SK-N-SH (cell line): Measurements from ENCODE around the gene NIN.

Source experiments
- CHD2 ChIP-seq: fragments of 150-350 bp; IDR thresholded peaks from 2 replicates; pipeline ENCODE4 v1.6.1; 2018; ENCODE audit warnings: low read length; ENCODE audit not compliant: partially characterized antibody
- EP300 ChIP-seq, 2 experiments: IDR thresholded peaks; 2 replicates each; pipeline versions ENCODE4 v1.4.0 to v1.6.1; 2012; ENCODE audit warnings: borderline replicate concordance in 1 of 2, low read depth in 1 of 2, low read length in 1 of 2
- FOXM1 ChIP-seq: IDR thresholded peaks from 2 replicates; pipeline ENCODE4 v1.4.0; 2012; ENCODE audit warnings: low read depth, mild to moderate bottlenecking
- GABPA ChIP-seq: IDR thresholded peaks from 2 replicates; pipeline ENCODE4 v1.4.0; 2012; ENCODE audit warnings: low read depth, mild to moderate bottlenecking
- MXI1 ChIP-seq: IDR thresholded peaks from 2 replicates; pipeline ENCODE4 v1.6.1; 2012; ENCODE audit warnings: mild to moderate bottlenecking, low read depth, low read length, improper control_type of control experiment
- NRF1 ChIP-seq: IDR thresholded peaks from 2 replicates; pipeline ENCODE4 v1.6.1; 2012; ENCODE audit warnings: low read depth, mild to moderate bottlenecking, low read length
- RCOR1 ChIP-seq: fragments of 150-350 bp; IDR thresholded peaks from 2 replicates; pipeline ENCODE4 v1.6.1; 2017; ENCODE audit warnings: antibody characterized with exemption, low read length
- RFX5 ChIP-seq: IDR thresholded peaks from 2 replicates; pipeline ENCODE4 v1.6.1; 2012; ENCODE audit warnings: mild to moderate bottlenecking, improper control_type of control experiment, low read length
- SIN3A ChIP-seq: IDR thresholded peaks from 2 replicates; pipeline ENCODE4 v1.6.1; 2012; ENCODE audit warnings: low read depth, mild to moderate bottlenecking, low read length, moderate library complexity, borderline replicate concordance
- SMC3 ChIP-seq: IDR thresholded peaks from 2 replicates; pipeline ENCODE4 v1.6.1; 2012; ENCODE audit warnings: low read depth, low read length, improper control_type of control experiment
- YY1 ChIP-seq: IDR thresholded peaks from 2 replicates; pipeline ENCODE4 v1.4.0; 2012; ENCODE audit warnings: low read depth, mild to moderate bottlenecking
- TF ChIP-seq, protein P1 (sequence below): fragments of 200-600 bp; sonication (generic); IDR thresholded peaks from 2 replicates; pipeline ENCODE4 v1.6.1; 2017; ENCODE audit warnings: antibody characterized with exemption, mild to moderate bottlenecking, moderate library complexity
- TF ChIP-seq, protein P2 (sequence below): fragments of 150-350 bp; IDR thresholded peaks from 2 replicates; pipeline ENCODE4 v1.6.1; 2016; ENCODE audit warnings: mild to moderate bottlenecking, low read depth, low read length
- TF ChIP-seq, protein P3 (sequence below): IDR thresholded peaks from 2 replicates; pipeline ENCODE4 v1.6.1; 2012; ENCODE audit warnings: mild to moderate bottlenecking, low read depth, low read length, moderate library complexity

DNA sequence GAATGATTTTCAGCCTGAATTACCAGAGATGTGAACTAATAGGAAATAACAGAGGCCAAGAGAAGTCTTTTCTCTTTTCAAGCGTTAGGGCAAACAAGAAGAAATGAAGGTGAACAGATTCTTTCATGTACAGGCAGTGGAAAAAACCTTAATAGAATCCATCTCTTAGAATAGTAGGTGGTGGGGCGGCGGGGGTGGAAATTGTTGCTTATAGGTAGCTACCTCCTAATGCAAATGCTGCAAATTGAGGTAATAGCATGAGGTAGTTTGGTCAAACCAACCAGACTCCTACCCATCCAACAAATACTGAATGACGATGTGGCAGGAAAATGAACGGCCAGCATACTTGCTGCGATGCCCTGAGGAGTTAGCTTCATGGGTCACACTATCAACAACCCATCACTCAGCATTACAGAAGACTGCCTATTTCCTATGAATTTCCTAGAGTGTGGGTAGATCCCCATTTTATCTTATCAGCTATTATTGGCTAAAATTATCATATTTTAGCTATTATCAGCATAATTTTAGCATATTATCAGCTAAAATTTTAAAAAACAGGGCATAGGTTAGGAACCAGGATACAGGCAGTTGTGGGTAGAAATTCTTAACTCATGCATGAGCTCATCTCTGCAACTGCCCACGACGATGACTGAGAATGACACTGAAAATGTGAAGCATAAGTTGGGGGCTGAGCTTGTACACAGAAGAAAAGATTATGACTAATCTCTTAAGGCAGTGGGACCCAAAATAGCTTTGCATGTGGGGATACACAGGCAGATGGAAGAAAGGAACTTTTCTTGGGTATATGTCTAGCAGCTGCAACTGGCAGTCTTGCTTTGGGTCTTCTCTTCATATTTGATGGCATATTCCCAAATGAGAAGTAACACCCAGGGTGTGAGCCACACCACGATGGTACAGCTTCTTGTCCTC lies 68.7 kb downstream of the NIN start:
- TF ChIP-seq SIN3A (no peak), YY1 (no peak), CHD2 (no peak), GABPA (no peak), NRF1 (no peak), SMC3 (no peak), RCOR1 (no peak), EP300 (IDR thresholded peaks at IDR 0.05; ENCODE audit: borderline replicate concordance in 1 of 2, low read depth in 1 of 2, low read length in 1 of 2) (peak in 1 of 2 experiments; percentile 47; a peak in 1 of 4 replicates), RFX5 (no peak), FOXM1 (no peak), MXI1 (no peak)
- TF ChIP-seq, protein P1, sequence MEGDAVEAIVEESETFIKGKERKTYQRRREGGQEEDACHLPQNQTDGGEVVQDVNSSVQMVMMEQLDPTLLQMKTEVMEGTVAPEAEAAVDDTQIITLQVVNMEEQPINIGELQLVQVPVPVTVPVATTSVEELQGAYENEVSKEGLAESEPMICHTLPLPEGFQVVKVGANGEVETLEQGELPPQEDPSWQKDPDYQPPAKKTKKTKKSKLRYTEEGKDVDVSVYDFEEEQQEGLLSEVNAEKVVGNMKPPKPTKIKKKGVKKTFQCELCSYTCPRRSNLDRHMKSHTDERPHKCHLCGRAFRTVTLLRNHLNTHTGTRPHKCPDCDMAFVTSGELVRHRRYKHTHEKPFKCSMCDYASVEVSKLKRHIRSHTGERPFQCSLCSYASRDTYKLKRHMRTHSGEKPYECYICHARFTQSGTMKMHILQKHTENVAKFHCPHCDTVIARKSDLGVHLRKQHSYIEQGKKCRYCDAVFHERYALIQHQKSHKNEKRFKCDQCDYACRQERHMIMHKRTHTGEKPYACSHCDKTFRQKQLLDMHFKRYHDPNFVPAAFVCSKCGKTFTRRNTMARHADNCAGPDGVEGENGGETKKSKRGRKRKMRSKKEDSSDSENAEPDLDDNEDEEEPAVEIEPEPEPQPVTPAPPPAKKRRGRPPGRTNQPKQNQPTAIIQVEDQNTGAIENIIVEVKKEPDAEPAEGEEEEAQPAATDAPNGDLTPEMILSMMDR: no peak
- TF ChIP-seq, protein P2, sequence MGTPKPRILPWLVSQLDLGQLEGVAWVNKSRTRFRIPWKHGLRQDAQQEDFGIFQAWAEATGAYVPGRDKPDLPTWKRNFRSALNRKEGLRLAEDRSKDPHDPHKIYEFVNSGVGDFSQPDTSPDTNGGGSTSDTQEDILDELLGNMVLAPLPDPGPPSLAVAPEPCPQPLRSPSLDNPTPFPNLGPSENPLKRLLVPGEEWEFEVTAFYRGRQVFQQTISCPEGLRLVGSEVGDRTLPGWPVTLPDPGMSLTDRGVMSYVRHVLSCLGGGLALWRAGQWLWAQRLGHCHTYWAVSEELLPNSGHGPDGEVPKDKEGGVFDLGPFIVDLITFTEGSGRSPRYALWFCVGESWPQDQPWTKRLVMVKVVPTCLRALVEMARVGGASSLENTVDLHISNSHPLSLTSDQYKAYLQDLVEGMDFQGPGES: no peak
- TF ChIP-seq, protein P3, sequence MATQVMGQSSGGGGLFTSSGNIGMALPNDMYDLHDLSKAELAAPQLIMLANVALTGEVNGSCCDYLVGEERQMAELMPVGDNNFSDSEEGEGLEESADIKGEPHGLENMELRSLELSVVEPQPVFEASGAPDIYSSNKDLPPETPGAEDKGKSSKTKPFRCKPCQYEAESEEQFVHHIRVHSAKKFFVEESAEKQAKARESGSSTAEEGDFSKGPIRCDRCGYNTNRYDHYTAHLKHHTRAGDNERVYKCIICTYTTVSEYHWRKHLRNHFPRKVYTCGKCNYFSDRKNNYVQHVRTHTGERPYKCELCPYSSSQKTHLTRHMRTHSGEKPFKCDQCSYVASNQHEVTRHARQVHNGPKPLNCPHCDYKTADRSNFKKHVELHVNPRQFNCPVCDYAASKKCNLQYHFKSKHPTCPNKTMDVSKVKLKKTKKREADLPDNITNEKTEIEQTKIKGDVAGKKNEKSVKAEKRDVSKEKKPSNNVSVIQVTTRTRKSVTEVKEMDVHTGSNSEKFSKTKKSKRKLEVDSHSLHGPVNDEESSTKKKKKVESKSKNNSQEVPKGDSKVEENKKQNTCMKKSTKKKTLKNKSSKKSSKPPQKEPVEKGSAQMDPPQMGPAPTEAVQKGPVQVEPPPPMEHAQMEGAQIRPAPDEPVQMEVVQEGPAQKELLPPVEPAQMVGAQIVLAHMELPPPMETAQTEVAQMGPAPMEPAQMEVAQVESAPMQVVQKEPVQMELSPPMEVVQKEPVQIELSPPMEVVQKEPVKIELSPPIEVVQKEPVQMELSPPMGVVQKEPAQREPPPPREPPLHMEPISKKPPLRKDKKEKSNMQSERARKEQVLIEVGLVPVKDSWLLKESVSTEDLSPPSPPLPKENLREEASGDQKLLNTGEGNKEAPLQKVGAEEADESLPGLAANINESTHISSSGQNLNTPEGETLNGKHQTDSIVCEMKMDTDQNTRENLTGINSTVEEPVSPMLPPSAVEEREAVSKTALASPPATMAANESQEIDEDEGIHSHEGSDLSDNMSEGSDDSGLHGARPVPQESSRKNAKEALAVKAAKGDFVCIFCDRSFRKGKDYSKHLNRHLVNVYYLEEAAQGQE: no peak
